Measurements from ENCODE around the gene SLC5A9. TPM values are rescaled to one million over a fixed set of nuclear protein-coding genes. Genes with fewer than 3 reads are reported as not detected.

The SLC5A9 gene
- total and polyA plus RNA-seq, 2 of the 13 experiments (the other 11 are each of a cell fraction or from before 2014, with no cell fraction given), result 42.0 to 65.0 TPM

DNA sequence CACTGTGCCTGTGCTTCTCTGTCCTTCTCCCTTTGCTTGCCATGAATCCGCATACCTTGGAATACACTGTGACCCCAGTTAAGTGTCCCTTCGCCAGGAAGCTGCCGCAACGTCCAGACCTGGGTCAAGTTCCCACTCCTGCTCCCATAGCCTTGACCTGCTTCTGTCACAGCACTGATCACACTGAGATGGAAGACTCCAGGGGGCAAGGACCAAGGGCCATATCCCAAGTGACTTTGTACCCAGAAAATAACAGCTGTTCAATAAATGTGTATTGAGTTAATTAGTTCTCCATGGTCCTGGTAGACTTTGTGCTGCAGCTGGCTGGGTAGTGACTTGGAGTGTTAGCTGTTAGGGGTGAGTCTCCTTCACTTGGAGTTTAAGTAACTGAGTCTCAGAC, 25.8 kb downstream of the SLC5A9 start:
- no peak overlapping the region for H3K4me3 ChIP-seq (replicated peaks in 1 of 3; ENCODE audit: insufficient read depth in 1 of 3, low read depth in 2 of 3, low read length in 3 of 3)
- DNase-seq (ENCODE audit: low spot score) (no peak), ATAC-seq (no peak), FAIRE-seq (no peak)
- no peak overlapping the region for H2AFZ ChIP-seq (ENCODE audit: low read length)
- CTCF ChIA-PET (ENCODE audit: low intra/inter-chr PET ratio, low total read pairs), result no interaction called here
- 94% methylated on average over 3 of the region's 4 CpGs for WGBS (ENCODE audit: low lambda C conversion rate)
- no TSS peak for BruUV-seq (replicated peaks)
- peaks cover 12 to 29% of the 10 kb centered on the region in 2 experiments for H3K36me3 ChIP-seq (replicated peaks in 1 of 2; ENCODE audit: control insufficient read depth in 1 of 2, insufficient read depth in 2 of 2, low read length in 2 of 2)
- no peaks in the 10 kb centered on the region for H3K4me1 ChIP-seq (ENCODE audit: insufficient read depth, low read length)
- in situ Hi-C loops (cut with HindIII; ENCODE audit: extremely low pct_ligation_motif_present, low pct_unique_long_range_greater_than_20kb), result no loop called here
- no peak overlapping the region for H3K27ac ChIP-seq (ENCODE audit: extremely low read length, insufficient read depth, low read length)
- no peaks in the 10 kb centered on the region for H3K27me3 ChIP-seq (ENCODE audit: control insufficient read depth in 1 of 2, insufficient read depth in 2 of 2, low read length in 2 of 2)
- no peak for TF ChIP-seq ZNF431 (CRISPR knock-in tag; IDR thresholded peaks at IDR 0.05; ENCODE audit: borderline replicate concordance, low read depth)
- no peak for TF ChIP-seq ATF7 (IDR thresholded peaks at IDR 0.05)
- no peak for TF ChIP-seq ATF7 (CRISPR knock-in tag; IDR thresholded peaks at IDR 0.05)
- peak; percentile 16; the same call in 1 of the 2 replicates for TF ChIP-seq POLR2AphosphoS5 (IDR thresholded peaks at IDR 0.05; ENCODE audit: low read depth, low read length)
- TF ChIP-seq, protein P1, sequence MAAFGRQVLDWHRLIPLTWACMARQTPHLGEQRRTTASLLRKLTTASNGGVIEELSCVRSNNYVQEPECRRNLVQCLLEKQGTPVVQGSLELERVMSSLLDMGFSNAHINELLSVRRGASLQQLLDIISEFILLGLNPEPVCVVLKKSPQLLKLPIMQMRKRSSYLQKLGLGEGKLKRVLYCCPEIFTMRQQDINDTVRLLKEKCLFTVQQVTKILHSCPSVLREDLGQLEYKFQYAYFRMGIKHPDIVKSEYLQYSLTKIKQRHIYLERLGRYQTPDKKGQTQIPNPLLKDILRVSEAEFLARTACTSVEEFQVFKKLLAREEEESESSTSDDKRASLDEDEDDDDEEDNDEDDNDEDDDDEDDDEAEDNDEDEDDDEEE (CRISPR knock-in tag; IDR thresholded peaks at IDR 0.05), result no peak
- no peak for TF ChIP-seq TAF1 (CRISPR knock-in tag; IDR thresholded peaks at IDR 0.05)
- TF ChIP-seq NFIC (IDR thresholded peaks at IDR 0.05; ENCODE audit: low read length), result no peak
- TF ChIP-seq CAMTA2 (CRISPR knock-in tag; IDR thresholded peaks at IDR 0.05; ENCODE audit: borderline replicate concordance), result no peak
- H3K79me2 ChIP-seq (ENCODE audit: insufficient read depth, low read length), result no peaks in the 10 kb centered on the region
- H4K20me1 ChIP-seq (ENCODE audit: insufficient read depth, low read length), result no peaks in the 10 kb centered on the region
- H3K9me3 ChIP-seq (ENCODE audit: low read length), result no peaks in the 10 kb centered on the region
- intact Hi-C loops (cut with micrococcal nuclease; ENCODE audit: unreplicated experiment), result no loop called here
- no peak overlapping the region for H3K9ac ChIP-seq (ENCODE audit: insufficient read depth, low read depth, low read length)
- H3K4me2 ChIP-seq (ENCODE audit: low read depth, low read length), result no peak overlapping the region
- POLR2A ChIA-PET, result no interaction called here

DNA sequence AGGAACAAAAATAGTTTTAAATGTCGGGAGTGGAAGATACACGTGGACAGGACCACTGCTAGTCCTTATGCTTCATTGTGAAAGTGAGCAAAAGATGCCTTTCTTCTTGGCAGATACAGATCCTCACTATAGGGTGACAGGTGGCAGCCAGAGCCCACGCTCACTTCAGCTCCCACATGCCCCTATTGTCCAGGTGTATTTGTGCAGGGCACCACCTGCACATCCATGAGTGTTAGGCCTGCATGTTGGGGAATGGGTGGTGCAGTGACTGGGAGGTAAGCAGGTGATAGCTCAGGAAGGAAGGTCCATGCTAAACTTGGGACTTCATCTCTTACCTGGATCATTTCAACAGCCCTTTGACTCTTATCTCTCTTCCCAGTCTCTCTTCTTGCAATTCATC, 27.4 kb downstream of the SLC5A9 start:
- in situ Hi-C loops (cut with HindIII; ENCODE audit: extremely low pct_ligation_motif_present, low pct_unique_long_range_greater_than_20kb), result no loop called here
- Histone ChIP-seq H3K4me2 (ENCODE audit: low read depth, low read length) (no peak overlapping the region), H3K9me3 (ENCODE audit: low read length) (no peaks in the 10 kb centered on the region), H3K27ac (ENCODE audit: extremely low read length, insufficient read depth, low read length) (no peak overlapping the region), H3K9ac (ENCODE audit: insufficient read depth, low read depth, low read length) (no peak overlapping the region), H3K4me3 (replicated peaks in 1 of 3; ENCODE audit: insufficient read depth in 1 of 3, low read depth in 2 of 3, low read length in 3 of 3) (no peak overlapping the region), H3K36me3 (replicated peaks in 1 of 2; ENCODE audit: control insufficient read depth in 1 of 2, insufficient read depth in 2 of 2, low read length in 2 of 2) (peaks cover 12 to 21% of the 10 kb centered on the region in 2 experiments), H3K4me1 (ENCODE audit: insufficient read depth, low read length) (no peaks in the 10 kb centered on the region), H2AFZ (ENCODE audit: low read length) (no peak overlapping the region), H3K27me3 (ENCODE audit: control insufficient read depth in 1 of 2, insufficient read depth in 2 of 2, low read length in 2 of 2) (no peaks in the 10 kb centered on the region), H4K20me1 (ENCODE audit: insufficient read depth, low read length) (no peaks in the 10 kb centered on the region), H3K79me2 (ENCODE audit: insufficient read depth, low read length) (no peaks in the 10 kb centered on the region)
- FAIRE-seq, result no peak
- intact Hi-C loops (cut with micrococcal nuclease; ENCODE audit: unreplicated experiment), result no loop called here
- TSS peak; percentile 19 for BruUV-seq (replicated peaks)
- POLR2A ChIA-PET, result no interaction called here
- peak; percentile 23; the same call in 1 of the 3 replicates for ATAC-seq
- no peak for DNase-seq (ENCODE audit: low spot score)
- WGBS (ENCODE audit: low lambda C conversion rate), result 93% methylated on average over 2 of the region's 3 CpGs
- TF ChIP-seq, protein P2, sequence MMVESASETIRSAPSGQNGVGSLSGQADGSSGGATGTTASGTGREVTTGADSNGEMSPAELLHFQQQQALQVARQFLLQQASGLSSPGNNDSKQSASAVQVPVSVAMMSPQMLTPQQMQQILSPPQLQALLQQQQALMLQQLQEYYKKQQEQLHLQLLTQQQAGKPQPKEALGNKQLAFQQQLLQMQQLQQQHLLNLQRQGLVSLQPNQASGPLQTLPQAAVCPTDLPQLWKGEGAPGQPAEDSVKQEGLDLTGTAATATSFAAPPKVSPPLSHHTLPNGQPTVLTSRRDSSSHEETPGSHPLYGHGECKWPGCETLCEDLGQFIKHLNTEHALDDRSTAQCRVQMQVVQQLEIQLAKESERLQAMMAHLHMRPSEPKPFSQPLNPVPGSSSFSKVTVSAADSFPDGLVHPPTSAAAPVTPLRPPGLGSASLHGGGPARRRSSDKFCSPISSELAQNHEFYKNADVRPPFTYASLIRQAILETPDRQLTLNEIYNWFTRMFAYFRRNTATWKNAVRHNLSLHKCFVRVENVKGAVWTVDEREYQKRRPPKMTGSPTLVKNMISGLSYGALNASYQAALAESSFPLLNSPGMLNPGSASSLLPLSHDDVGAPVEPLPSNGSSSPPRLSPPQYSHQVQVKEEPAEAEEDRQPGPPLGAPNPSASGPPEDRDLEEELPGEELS (CRISPR knock-in tag; IDR thresholded peaks at IDR 0.05), result no peak
- TF ChIP-seq ZEB1 (IDR thresholded peaks at IDR 0.05; ENCODE audit: insufficient replicate concordance, low read depth), result peak; percentile 80
- TF ChIP-seq RBM22 (optimal IDR thresholded peaks at IDR 0.05; ENCODE audit: low read length), result peak; percentile 73
- CTCF ChIA-PET (ENCODE audit: low intra/inter-chr PET ratio, low total read pairs), result no interaction called here
